Ascending aorta (tissue), 2 donors: ENCODE data around the gene ABHD2. TPM values are rescaled to one million over a fixed set of nuclear protein-coding genes. Genes with fewer than 3 reads are reported as not detected.

Experiments
- DNase-seq, 2 donors: peaks; one replicate each; pipeline ENCODE4 v3.0.0-alpha.2; 2019; ENCODE audit warnings: low spot score in 2 of 2
- H3K27ac ChIP-seq, 2 donors: fragments of 200-600 bp; sonication (generic); one replicate each; pipeline ENCODE4 v1.5.1; 2016 to 2017; ENCODE audit warnings: mild to moderate bottlenecking in 1 of 2
- H3K27me3 ChIP-seq: fragments of 200-600 bp; sonication (generic); one replicate; pipeline ENCODE4 v1.5.1; 2017
- H3K36me3 ChIP-seq, 2 donors: fragments of 200-600 bp; sonication (generic); one replicate each; pipeline ENCODE4 v1.5.1; 2016
- H3K4me1 ChIP-seq, 2 donors: fragments of 200-600 bp; sonication (generic); one replicate each; pipeline ENCODE4 v1.5.1; 2016 to 2017; ENCODE audit warnings: mild to moderate bottlenecking in 1 of 2
- H3K4me3 ChIP-seq, 2 donors: fragments of 200-600 bp; sonication (generic); one replicate each; pipeline ENCODE4 v1.5.1; 2016 to 2017; ENCODE audit warnings: mild to moderate bottlenecking in 1 of 2
- H3K9me3 ChIP-seq, 2 donors: fragments of 200-600 bp; sonication (generic); one replicate each; pipeline ENCODE4 v1.5.1; 2016
- CTCF ChIP-seq, 3 experiments: fragments of 200-600 bp in 2 of 3; fragments of 450-650 bp in 1 of 3; sonication (generic) in 2 of 3; IDR thresholded peaks; one replicate each; pipeline ENCODE4 v1.5.1; 2016 to 2019; ENCODE audit warnings: antibody characterized with exemption in 3 of 3, mild to moderate bottlenecking in 1 of 3, moderate library complexity in 1 of 3
- intact Hi-C: fragments of 100-400 bp; cut with DNase I; formaldehyde crosslinking; loops from one replicate; pipeline ENCODE4 v1.15.1; 2023
- total RNA-seq: library from RNA; depleted of rRNA; stranded (reverse); fragments of >200 nt; gene quantifications from one replicate; pipeline ENCODE4 v1.1.0, GENCODE V29; 2016

The ABHD2 gene
- total RNA-seq, 1 donor from 2014 or later: 228 TPM

- peak overlapping the region in 1 of 2 donors; percentile 29 for H3K27ac ChIP-seq
- intact Hi-C loops: no loop called here
- no peak for DNase-seq
- H3K4me3 ChIP-seq: no peak overlapping the region
- peaks cover 9 to 14% of the 10 kb centered on the region in 2 donors for H3K4me1 ChIP-seq
- TF ChIP-seq CTCF (IDR thresholded peaks at IDR 0.05): no peak
- peaks cover 15 to 36% of the 10 kb centered on the region in 2 donors for H3K36me3 ChIP-seq
- no peaks in the 10 kb centered on the region for H3K27me3 ChIP-seq
- H3K9me3 ChIP-seq: no peaks in the 10 kb centered on the region
Measured at GRCh38 chr15:89161666-89162065, 73.4 kb downstream of the ABHD2 start.

- H3K4me1 ChIP-seq: peaks cover 12 to 30% of the 10 kb centered on the region in 2 donors
- intact Hi-C loops: no loop called here
Measured at GRCh38 chr15:89163271-89164055, 75.2 kb downstream of the ABHD2 start.

GRCh38 chr15:89164712-89165211 is 76.5 kb downstream of the ABHD2 start:
- intact Hi-C loops: loop anchor here (5.0 kb wide), 1 partner anchor 42 kb away; no protein-coding TSS in a partner anchor
- DNase-seq: no peak
- Histone ChIP-seq H3K4me1 (peaks cover 12 to 38% of the 10 kb centered on the region in 2 donors), H3K9me3 (no peaks in the 10 kb centered on the region), H3K27me3 (no peaks in the 10 kb centered on the region), H3K27ac (peak overlapping the region; percentile 83 to 86), H3K36me3 (peaks cover 4 to 16% of the 10 kb centered on the region in 2 donors), H3K4me3 (no peak overlapping the region)
- TF ChIP-seq CTCF (IDR thresholded peaks at IDR 0.05): no peak

More at GRCh38 chr15:89163271-89164055, 75.2 kb downstream of the ABHD2 start:
- no peak for DNase-seq
- no peaks in the 10 kb centered on the region for H3K9me3 ChIP-seq
- TF ChIP-seq CTCF (IDR thresholded peaks at IDR 0.05): no peak
- H3K36me3 ChIP-seq: peaks cover 6 to 22% of the 10 kb centered on the region in 2 donors
- H3K27ac ChIP-seq: peak overlapping the region; percentile 28 to 86
- no peaks in the 10 kb centered on the region for H3K27me3 ChIP-seq
- H3K4me3 ChIP-seq: no peak overlapping the region

- intact Hi-C loops: loop anchor here (5.0 kb wide), 1 partner anchor 43 kb away; no protein-coding TSS in a partner anchor
- Histone ChIP-seq H3K27ac (peak overlapping the region; percentile 83 to 86), H3K9me3 (no peaks in the 10 kb centered on the region), H3K27me3 (no peaks in the 10 kb centered on the region), H3K36me3 (peaks cover 4 to 13% of the 10 kb centered on the region in 2 donors), H3K4me1 (peaks cover 12 to 39% of the 10 kb centered on the region in 2 donors), H3K4me3 (no peak overlapping the region)
- no peak for TF ChIP-seq CTCF (IDR thresholded peaks at IDR 0.05)
- DNase-seq: no peak
Measured at GRCh38 chr15:89165677-89166076, 77.4 kb downstream of the ABHD2 start.

GRCh38 chr15:89167267-89168176 is 79.3 kb downstream of the ABHD2 start:
- TF ChIP-seq CTCF (IDR thresholded peaks at IDR 0.05): no peak
- peaks cover 4 to 7% of the 10 kb centered on the region in 2 donors for H3K36me3 ChIP-seq
- H3K27me3 ChIP-seq: no peaks in the 10 kb centered on the region
- peaks cover 12 to 39% of the 10 kb centered on the region in 2 donors for H3K4me1 ChIP-seq
- H3K9me3 ChIP-seq: no peaks in the 10 kb centered on the region
- peak overlapping the region; percentile 83 to 86 for H3K27ac ChIP-seq
- H3K4me3 ChIP-seq: no peak overlapping the region
- intact Hi-C loops: loop anchor here (1.0 to 5.0 kb wide), 2 partner anchors 45 to 80 kb away; no protein-coding TSS in a partner anchor
- peak; percentile 59 to 85 for DNase-seq
